GM23248 (cell line): ENCODE measurements around the gene FAM20C. TPM values are rescaled to one million over a fixed set of nuclear protein-coding genes. Genes with fewer than 3 reads are reported as not detected.

ENCODE experiments used
- DNase-seq: peaks from one replicate; pipeline ENCODE4 v3.0.0-alpha.2; 2015
- H2AFZ ChIP-seq: fragments of 200-600 bp; sonication (generic); 2 replicates; pipeline ENCODE4 v1.6.1; 2016; ENCODE audit warnings: antibody characterized with exemption
- H3F3A ChIP-seq: fragments of 200-600 bp; sonication (generic); 2 replicates; pipeline ENCODE4 v1.6.1; 2016; ENCODE audit warnings: mild to moderate bottlenecking, antibody characterized with exemption, mixed run types; ENCODE audit not compliant: insufficient read depth
- H3K27ac ChIP-seq: fragments of 200-600 bp; sonication (generic); 2 replicates; pipeline ENCODE4 v1.5.1; 2016; ENCODE audit warnings: mild to moderate bottlenecking
- H3K27me3 ChIP-seq: fragments of 200-600 bp; sonication (generic); replicated peaks from 2 replicates; pipeline ENCODE4 v1.6.1; 2016; ENCODE audit warnings: mild to moderate bottlenecking; ENCODE audit not compliant: insufficient read depth
- H3K36me3 ChIP-seq: fragments of 200-600 bp; sonication (generic); 2 replicates; pipeline ENCODE4 v1.6.1; 2016; ENCODE audit warnings: low read depth, mild to moderate bottlenecking
- H3K4me1 ChIP-seq: fragments of 200-600 bp; sonication (generic); 2 replicates; pipeline ENCODE4 v1.6.1; 2016; ENCODE audit warnings: mild to moderate bottlenecking; ENCODE audit not compliant: insufficient read depth
- H3K4me2 ChIP-seq: fragments of 200-600 bp; sonication (generic); one replicate; pipeline ENCODE4 v1.6.1; 2016; ENCODE audit warnings: mild to moderate bottlenecking; ENCODE audit not compliant: unreplicated experiment
- H3K4me3 ChIP-seq: fragments of 200-600 bp; sonication (generic); 2 replicates; pipeline ENCODE4 v1.5.1; 2016; ENCODE audit warnings: mild to moderate bottlenecking
- H3K79me2 ChIP-seq: fragments of 200-600 bp; sonication (generic); 2 replicates; pipeline ENCODE4 v1.6.1; 2016; ENCODE audit warnings: mild to moderate bottlenecking; ENCODE audit not compliant: insufficient read depth
- H3K9ac ChIP-seq: fragments of 200-600 bp; sonication (generic); 2 replicates; pipeline ENCODE4 v1.6.1; 2016; ENCODE audit warnings: mild to moderate bottlenecking
- H3K9me2 ChIP-seq: fragments of 200-600 bp; sonication (generic); 2 replicates; pipeline ENCODE4 v1.6.1; 2016; ENCODE audit warnings: mixed run types, mild to moderate bottlenecking, moderate library complexity; ENCODE audit not compliant: insufficient read depth
- H3K9me3 ChIP-seq: fragments of 200-600 bp; sonication (generic); one replicate; pipeline ENCODE4 v1.6.1; 2017; ENCODE audit warnings: low read depth
- H4K20me1 ChIP-seq: fragments of 200-600 bp; sonication (generic); 2 replicates; pipeline ENCODE4 v1.6.0; 2016; ENCODE audit not compliant: insufficient read depth
- EZH2 ChIP-seq: fragments of 200-600 bp; sonication (generic); IDR thresholded peaks from 2 replicates; pipeline ENCODE4 v1.6.1; 2018; ENCODE audit warnings: antibody characterized with exemption, mild to moderate bottlenecking; ENCODE audit not compliant: insufficient read depth, poor library complexity, severe bottlenecking
- EZH2phosphoT487 ChIP-seq: fragments of 200-600 bp; sonication (generic); IDR thresholded peaks from 2 replicates; pipeline ENCODE4 v1.6.1; 2018; ENCODE audit warnings: antibody characterized with exemption, moderate library complexity, mild to moderate bottlenecking, low read depth; ENCODE audit not compliant: insufficient read depth
- WGBS, 2 experiments: methylation state at CpG; one replicate each; pipeline ENCODE4 v1.1.6; 2015 to 2017; ENCODE audit warnings: low lambda C conversion rate in 2 of 2, low coverage in 1 of 2; ENCODE audit errors: missing lambda C conversion rate in 2 of 2; 5-methylcytosine and 5-hydroxymethylcytosine counted together
- in situ Hi-C: fragments of 300-500 bp; cut with MboI; formaldehyde crosslinking; loops from 2 replicates; pipeline ENCODE4 v1.15.0; 2020
- polyA plus RNA-seq: library from polyadenylated mRNA; unstranded; fragments of >200 nt; fragmentation: Nextera tagmentation; extraction: Ambion mirVana; gene quantifications from 2 replicates; pipeline ENCODE4 v1.2.1, GENCODE V29; 2016
- total RNA-seq: library from RNA; depleted of rRNA; stranded (reverse); fragments of >200 nt; shearing (Covaris generic); gene quantifications from 2 replicates; pipeline ENCODE4 v1.2.3, GENCODE V29; 2014

Gene FAM20C
- total and polyA plus RNA-seq, 2 experiments from 2014 or later = 13.5 to 63.8 TPM

- H3F3A ChIP-seq = no peaks in the 10 kb centered on the region
- H3K4me2 ChIP-seq = no peak overlapping the region
- no peaks in the 10 kb centered on the region for H3K79me2 ChIP-seq
- no peak for DNase-seq
- in situ Hi-C loops = no loop called here
- no peaks in the 10 kb centered on the region for H3K36me3 ChIP-seq
- H3K9ac ChIP-seq = no peak overlapping the region
- H3K9me2 ChIP-seq = no peaks in the 10 kb centered on the region
- no peak overlapping the region for H3K27ac ChIP-seq
- H3K4me3 ChIP-seq = no peak overlapping the region
- peaks cover 22% of the 10 kb centered on the region for H3K27me3 ChIP-seq
- 80 to 82% methylated on average over 17 to 25 of the region's 25 CpGs for WGBS, 2 experiments
- no peaks in the 10 kb centered on the region for H3K4me1 ChIP-seq
- H3K9me3 ChIP-seq = no peaks in the 10 kb centered on the region
- no peak overlapping the region for H2AFZ ChIP-seq
- H4K20me1 ChIP-seq = no peaks in the 10 kb centered on the region
- TF ChIP-seq EZH2 (no peak), EZH2phosphoT487 (no peak)
Measured at GRCh38 chr7:282621-283020, 90.2 kb downstream of the FAM20C start.

DNA sequence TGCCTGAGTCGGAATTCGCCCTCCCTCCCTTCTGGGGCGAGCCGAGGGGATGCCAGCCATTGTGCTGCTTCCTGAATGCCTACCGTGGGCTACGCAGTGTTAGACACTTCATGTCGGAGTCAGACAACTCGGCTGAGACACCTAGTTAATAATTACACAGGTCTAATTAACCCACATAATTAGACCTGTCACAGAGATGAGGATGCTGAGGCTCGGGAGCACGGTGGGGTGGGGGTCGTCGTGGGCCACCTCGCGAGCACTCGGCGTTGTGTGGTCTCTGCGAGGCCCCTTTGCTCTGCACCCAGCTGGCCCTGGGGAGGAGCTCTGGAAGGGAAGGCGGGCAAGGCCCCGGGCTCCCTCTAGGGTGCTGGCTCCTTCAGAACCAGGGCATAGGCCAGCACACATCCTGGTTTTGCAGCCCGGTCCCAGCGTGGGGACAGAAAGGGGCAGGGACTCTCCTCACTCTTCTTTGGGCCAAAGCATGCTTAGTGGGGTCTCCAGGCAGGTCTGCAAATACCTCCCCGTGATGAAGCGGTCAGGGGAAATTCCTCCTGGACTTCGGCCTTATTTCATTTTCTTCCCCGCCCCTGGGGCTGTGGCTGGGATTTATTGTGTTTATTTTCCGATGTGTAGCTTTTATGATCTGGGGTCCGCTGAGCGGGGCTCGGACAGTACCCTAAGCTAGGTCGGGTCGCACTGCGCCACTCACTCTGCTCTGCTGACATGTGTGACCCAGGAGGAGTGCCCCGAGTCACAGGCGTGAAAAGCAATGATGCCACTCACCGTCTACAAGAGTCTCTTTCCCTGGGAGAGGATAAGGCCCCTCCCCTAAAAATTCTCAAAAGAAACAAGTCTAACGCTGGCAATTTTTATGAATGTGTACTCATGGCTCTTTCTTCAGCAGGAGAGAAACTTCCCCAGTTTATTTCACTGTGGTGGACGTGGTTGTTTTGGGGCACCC is 92.7 kb downstream of the FAM20C start:
- DNase-seq = no peak
- TF ChIP-seq EZH2 (no peak), EZH2phosphoT487 (no peak)
- Histone ChIP-seq H3F3A (no peaks in the 10 kb centered on the region), H3K4me3 (no peak overlapping the region), H3K9me2 (no peaks in the 10 kb centered on the region), H4K20me1 (no peaks in the 10 kb centered on the region), H3K36me3 (no peaks in the 10 kb centered on the region), H3K27ac (no peak overlapping the region), H3K4me1 (no peaks in the 10 kb centered on the region), H3K79me2 (no peaks in the 10 kb centered on the region), H3K9me3 (no peaks in the 10 kb centered on the region), H3K27me3 (peaks cover 41% of the 10 kb centered on the region), H2AFZ (no peak overlapping the region), H3K9ac (no peak overlapping the region), H3K4me2 (no peak overlapping the region)
- in situ Hi-C loops = no loop called here
- 64 to 65% methylated on average over 37 of the region's 37 CpGs for WGBS, 2 experiments

DNA sequence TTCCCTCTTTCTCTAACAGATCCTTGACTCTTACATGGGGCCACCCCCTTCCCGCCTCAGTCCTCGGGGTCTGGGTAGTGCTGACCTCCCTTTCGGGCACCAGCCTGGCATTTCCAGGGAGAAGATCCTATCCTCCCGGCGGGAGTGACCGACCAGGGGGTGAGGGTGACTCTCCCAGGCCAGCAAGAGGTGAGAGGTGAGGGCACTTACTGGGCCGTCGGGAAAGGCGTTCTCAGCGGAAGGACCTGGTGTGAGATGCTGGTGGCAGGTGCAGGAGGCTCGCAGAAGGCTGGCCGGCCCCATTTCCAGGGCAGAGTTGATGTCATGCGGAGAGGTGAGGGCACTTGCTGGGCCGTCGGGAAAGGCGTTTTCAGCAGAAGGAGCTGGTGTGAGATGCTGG is 93.4 kb downstream of the FAM20C start:
- DNase-seq = no peak

GRCh38 chr7:286266-286665 is 93.9 kb downstream of the FAM20C start:
- no peaks in the 10 kb centered on the region for H3K9me3 ChIP-seq
- TF ChIP-seq EZH2phosphoT487 (no peak), EZH2 (no peak)
- DNase-seq = no peak
- no peaks in the 10 kb centered on the region for H3K36me3 ChIP-seq
- no peaks in the 10 kb centered on the region for H3F3A ChIP-seq
- peaks cover 45% of the 10 kb centered on the region for H3K27me3 ChIP-seq
- H3K27ac ChIP-seq = no peak overlapping the region
- no peak overlapping the region for H3K9ac ChIP-seq
- in situ Hi-C loops = no loop called here
- 74 to 77% methylated on average over 18 of the region's 18 CpGs for WGBS, 2 experiments
- no peaks in the 10 kb centered on the region for H3K9me2 ChIP-seq
- H3K4me2 ChIP-seq = no peak overlapping the region
- no peak overlapping the region for H2AFZ ChIP-seq
- H4K20me1 ChIP-seq = no peaks in the 10 kb centered on the region
- no peak overlapping the region for H3K4me3 ChIP-seq
- H3K4me1 ChIP-seq = no peaks in the 10 kb centered on the region
- no peaks in the 10 kb centered on the region for H3K79me2 ChIP-seq

More for the DNA sequence above, 93.4 kb downstream of the FAM20C start:
- 60 to 68% methylated on average over 14 to 16 of the region's 16 CpGs for WGBS, 2 experiments
- no peaks in the 10 kb centered on the region for H3K79me2 ChIP-seq
- no peak overlapping the region for H3K27ac ChIP-seq
- no peaks in the 10 kb centered on the region for H3K9me2 ChIP-seq
- peaks cover 47% of the 10 kb centered on the region for H3K27me3 ChIP-seq
- TF ChIP-seq EZH2 = no peak
- no peak for TF ChIP-seq EZH2phosphoT487
- H3K4me2 ChIP-seq = no peak overlapping the region
- H3K4me1 ChIP-seq = no peaks in the 10 kb centered on the region
- no peaks in the 10 kb centered on the region for H3K36me3 ChIP-seq
- H3K9me3 ChIP-seq = no peaks in the 10 kb centered on the region
- no peak overlapping the region for H3K9ac ChIP-seq
- H2AFZ ChIP-seq = no peak overlapping the region
- H3F3A ChIP-seq = no peaks in the 10 kb centered on the region
- no peaks in the 10 kb centered on the region for H4K20me1 ChIP-seq
- in situ Hi-C loops = no loop called here
- no peak overlapping the region for H3K4me3 ChIP-seq

GRCh38 chr7:288671-289101 is 96.3 kb downstream of the FAM20C start:
- Histone ChIP-seq H4K20me1 (no peaks in the 10 kb centered on the region), H3K27ac (no peak overlapping the region), H3K79me2 (no peaks in the 10 kb centered on the region), H3K4me2 (no peak overlapping the region), H3K4me1 (no peaks in the 10 kb centered on the region), H3K36me3 (no peaks in the 10 kb centered on the region), H3K9me3 (no peaks in the 10 kb centered on the region), H3K9ac (no peak overlapping the region), H3K4me3 (no peak overlapping the region), H3K9me2 (no peaks in the 10 kb centered on the region), H2AFZ (no peak overlapping the region), H3K27me3 (peaks cover 66% of the 10 kb centered on the region), H3F3A (no peaks in the 10 kb centered on the region)
- WGBS, 2 experiments = 66 to 73% methylated on average over 14 of the region's 14 CpGs
- no peak for TF ChIP-seq EZH2
- TF ChIP-seq EZH2phosphoT487 = no peak
- DNase-seq = no peak
- in situ Hi-C loops = no loop called here
